ENCODE measurements around the gene TXNRD1. TPM values are rescaled to one million over a fixed set of nuclear protein-coding genes. Genes with fewer than 3 reads are reported as not detected.

TXNRD1 gene
- total and polyA plus RNA-seq, 2 experiments from 2014 or later: 43.5 to 74.9 TPM

- no peak overlapping the region for H3K4me3 ChIP-seq
- H3K9me3 ChIP-seq (ENCODE audit: low read depth): no peaks in the 10 kb centered on the region
- TF ChIP-seq, protein P1, sequence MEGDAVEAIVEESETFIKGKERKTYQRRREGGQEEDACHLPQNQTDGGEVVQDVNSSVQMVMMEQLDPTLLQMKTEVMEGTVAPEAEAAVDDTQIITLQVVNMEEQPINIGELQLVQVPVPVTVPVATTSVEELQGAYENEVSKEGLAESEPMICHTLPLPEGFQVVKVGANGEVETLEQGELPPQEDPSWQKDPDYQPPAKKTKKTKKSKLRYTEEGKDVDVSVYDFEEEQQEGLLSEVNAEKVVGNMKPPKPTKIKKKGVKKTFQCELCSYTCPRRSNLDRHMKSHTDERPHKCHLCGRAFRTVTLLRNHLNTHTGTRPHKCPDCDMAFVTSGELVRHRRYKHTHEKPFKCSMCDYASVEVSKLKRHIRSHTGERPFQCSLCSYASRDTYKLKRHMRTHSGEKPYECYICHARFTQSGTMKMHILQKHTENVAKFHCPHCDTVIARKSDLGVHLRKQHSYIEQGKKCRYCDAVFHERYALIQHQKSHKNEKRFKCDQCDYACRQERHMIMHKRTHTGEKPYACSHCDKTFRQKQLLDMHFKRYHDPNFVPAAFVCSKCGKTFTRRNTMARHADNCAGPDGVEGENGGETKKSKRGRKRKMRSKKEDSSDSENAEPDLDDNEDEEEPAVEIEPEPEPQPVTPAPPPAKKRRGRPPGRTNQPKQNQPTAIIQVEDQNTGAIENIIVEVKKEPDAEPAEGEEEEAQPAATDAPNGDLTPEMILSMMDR (IDR thresholded peaks at IDR 0.05; ENCODE audit: low read depth, low read length): no peak
- no peak for DNase-seq (ENCODE audit: low read depth in 1 of 2, low spot score in 1 of 2)
- no peaks in the 10 kb centered on the region for H3K4me1 ChIP-seq (ENCODE audit: low read depth)
- no peaks in the 10 kb centered on the region for H3K27me3 ChIP-seq
- H3K36me3 ChIP-seq: no peaks in the 10 kb centered on the region
- no peak overlapping the region for H3K27ac ChIP-seq
These were observed 28.0 kb upstream of the TXNRD1 start for GRCh38 chr12:104187446-104188155.

DNA sequence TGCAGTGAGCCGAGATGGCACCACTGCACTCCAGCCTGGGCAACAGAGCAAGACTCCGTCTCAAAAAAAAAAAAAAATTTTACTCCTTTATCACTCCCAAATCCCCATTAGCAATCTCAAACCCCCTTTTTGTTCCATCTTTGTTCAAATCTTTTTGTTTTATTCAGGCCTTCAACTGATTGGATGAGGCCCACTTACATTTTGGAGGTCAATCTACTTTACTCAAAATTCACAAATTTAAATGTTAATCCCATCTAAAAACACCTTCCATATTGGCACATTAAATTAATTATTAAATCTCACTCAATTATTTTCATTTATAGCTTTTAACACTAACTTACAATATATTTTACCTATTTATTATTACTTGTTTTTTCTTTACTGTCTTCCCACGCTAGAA lies 27.0 kb upstream of the TXNRD1 start:
- Histone ChIP-seq H3K27me3 (no peaks in the 10 kb centered on the region), H3K4me3 (no peak overlapping the region), H3K9me3 (ENCODE audit: low read depth) (no peaks in the 10 kb centered on the region), H3K27ac (no peak overlapping the region), H3K4me1 (ENCODE audit: low read depth) (no peaks in the 10 kb centered on the region), H3K36me3 (no peaks in the 10 kb centered on the region)
- TF ChIP-seq, protein P1 (IDR thresholded peaks at IDR 0.05; ENCODE audit: low read depth, low read length): no peak
- no peak for DNase-seq (ENCODE audit: low read depth in 1 of 2, low spot score in 1 of 2)

DNA sequence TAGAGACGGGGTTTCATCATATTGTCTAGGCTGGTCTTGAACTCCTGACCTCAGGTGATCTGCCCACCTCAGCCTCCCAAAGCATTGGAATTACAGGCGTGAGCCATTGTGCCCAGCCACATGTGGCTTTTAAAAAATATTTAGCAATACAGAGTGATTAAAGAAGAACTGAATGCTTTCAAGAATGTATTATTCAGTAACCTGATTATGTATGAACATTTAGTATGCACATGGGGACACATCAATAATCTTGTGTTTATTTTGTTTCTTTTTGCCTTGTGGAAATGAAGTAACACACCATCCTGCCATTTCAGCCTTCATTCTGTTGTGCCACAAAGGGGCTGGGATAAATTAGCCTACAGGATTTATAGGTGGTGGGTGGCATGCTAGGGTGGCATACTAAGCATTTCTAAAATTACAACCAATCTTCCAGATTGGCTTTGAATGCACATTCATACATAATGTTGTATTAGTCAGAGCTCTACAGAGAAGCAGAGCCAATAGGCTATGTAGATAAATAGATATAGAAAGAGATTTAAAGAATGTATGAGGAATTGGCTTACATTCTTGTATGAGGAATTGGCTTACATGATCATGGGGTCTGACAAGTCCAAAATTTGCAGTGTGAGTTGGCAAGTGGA lies 25.5 kb upstream of the TXNRD1 start:
- Histone ChIP-seq H3K27ac (no peak overlapping the region), H3K9me3 (ENCODE audit: low read depth) (no peaks in the 10 kb centered on the region), H3K4me1 (ENCODE audit: low read depth) (no peaks in the 10 kb centered on the region), H3K36me3 (no peaks in the 10 kb centered on the region), H3K27me3 (no peaks in the 10 kb centered on the region), H3K4me3 (no peak overlapping the region)
- no peak for DNase-seq (ENCODE audit: low read depth in 1 of 2, low spot score in 1 of 2)
- TF ChIP-seq, protein P1 (IDR thresholded peaks at IDR 0.05; ENCODE audit: low read depth, low read length): no peak

DNA sequence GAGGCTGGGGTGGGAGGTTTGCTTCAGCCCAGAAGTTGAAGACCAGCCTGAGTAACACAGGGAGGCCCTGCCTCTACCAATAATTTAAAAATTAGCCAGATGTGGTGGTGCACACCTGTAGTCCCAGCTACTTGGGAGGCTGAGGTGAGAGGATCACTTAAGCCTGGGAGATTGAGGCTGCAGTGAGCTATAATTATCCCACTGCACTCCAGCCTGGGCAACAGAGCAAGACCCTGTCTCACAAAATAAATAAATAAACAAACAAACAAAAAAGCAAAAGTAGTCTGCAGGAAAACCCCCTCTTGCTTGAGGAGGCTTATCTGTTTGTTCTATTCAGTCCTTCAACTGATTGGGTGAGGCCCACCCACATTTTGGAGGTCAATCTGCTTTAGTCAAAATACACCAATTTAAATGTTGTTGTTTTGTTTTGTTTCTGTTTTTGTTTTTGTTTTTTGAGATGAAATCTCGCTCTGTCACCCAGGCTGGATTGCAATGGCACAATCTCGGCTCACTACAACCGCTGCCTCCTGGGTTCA lies 24.9 kb upstream of the TXNRD1 start:
- no peak for DNase-seq (ENCODE audit: low read depth in 1 of 2, low spot score in 1 of 2)
- Histone ChIP-seq H3K4me3 (no peak overlapping the region), H3K36me3 (no peaks in the 10 kb centered on the region), H3K27me3 (no peaks in the 10 kb centered on the region), H3K9me3 (ENCODE audit: low read depth) (no peaks in the 10 kb centered on the region), H3K4me1 (ENCODE audit: low read depth) (no peaks in the 10 kb centered on the region), H3K27ac (no peak overlapping the region)
- TF ChIP-seq, protein P1 (IDR thresholded peaks at IDR 0.05; ENCODE audit: low read depth, low read length): no peak

DNA sequence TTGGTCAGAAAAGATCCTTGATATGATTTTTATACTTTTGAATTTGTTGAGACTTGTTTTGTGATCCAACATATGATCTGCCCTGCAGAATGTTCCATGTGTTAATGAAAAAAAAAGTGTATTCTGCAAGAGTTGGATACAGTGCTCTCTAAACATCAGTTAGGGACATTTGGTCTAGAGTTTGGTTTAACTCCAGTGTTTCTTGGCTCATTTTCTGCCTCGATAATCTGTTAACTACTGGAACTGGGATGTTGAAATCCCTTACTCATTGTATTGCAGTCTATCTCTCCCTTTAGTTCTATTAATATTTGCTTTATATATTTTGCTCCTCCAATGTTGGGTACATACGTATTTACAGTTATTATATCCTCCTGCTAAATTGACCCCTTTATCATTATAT lies 18.3 kb upstream of the TXNRD1 start:
- DNase-seq (ENCODE audit: low read depth in 1 of 2, low spot score in 1 of 2): peak in 1 of 2 donors; percentile 88
- no peaks in the 10 kb centered on the region for H3K4me1 ChIP-seq (ENCODE audit: low read depth)
- no peak overlapping the region for H3K4me3 ChIP-seq
- H3K9me3 ChIP-seq (ENCODE audit: low read depth): no peaks in the 10 kb centered on the region
- H3K27ac ChIP-seq: no peak overlapping the region
- H3K27me3 ChIP-seq: no peaks in the 10 kb centered on the region
- TF ChIP-seq, protein P1 (IDR thresholded peaks at IDR 0.05; ENCODE audit: low read depth, low read length): no peak
- H3K36me3 ChIP-seq: no peaks in the 10 kb centered on the region

All from cardiac muscle cell (in vitro differentiated cells and primary cell).